ENCODE results near the gene FBLN1.
"Not testable (repeated sequence)": the region's sequence is repeated elsewhere in the genome, so short reads cannot be mapped to it uniquely, and the experiment has no call there.

The FBLN1 gene

DNA sequence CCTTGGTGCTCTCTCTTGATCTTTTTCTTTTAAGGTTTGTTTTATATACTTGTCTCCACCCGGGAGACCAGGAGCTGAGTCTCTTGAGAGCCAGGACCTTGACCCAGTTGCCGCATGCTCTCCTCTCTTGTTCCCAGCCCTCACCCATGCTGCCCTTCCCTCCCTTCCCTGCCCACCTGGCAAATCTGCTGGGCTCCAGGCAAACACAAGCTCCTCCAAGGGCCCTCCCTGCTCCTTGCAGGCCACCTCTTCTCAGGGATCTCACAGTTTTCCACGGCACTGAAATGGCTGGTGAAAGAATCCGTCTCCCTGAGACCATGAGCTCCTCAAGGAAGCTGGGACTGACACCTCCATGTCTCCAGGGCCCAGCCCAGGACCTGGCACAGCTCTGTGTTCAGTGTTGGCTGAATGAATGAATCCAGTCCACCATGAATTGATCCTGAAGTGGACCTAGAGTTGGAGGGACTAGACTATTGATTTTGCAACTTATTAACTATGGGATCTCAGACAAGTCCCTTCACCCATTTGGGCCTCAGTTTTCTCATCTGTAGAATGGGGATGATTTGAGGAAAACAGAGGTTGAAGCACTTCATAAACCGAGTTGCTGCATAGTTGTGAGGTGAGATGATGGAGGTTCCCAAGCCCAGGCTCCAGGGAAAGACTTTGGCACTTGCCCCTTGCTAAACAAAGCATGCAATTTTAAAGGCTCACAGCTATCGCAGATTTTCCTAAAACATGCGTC lies 25.1 kb upstream of the FBLN1 start:
- no peak for DNase-seq

DNA sequence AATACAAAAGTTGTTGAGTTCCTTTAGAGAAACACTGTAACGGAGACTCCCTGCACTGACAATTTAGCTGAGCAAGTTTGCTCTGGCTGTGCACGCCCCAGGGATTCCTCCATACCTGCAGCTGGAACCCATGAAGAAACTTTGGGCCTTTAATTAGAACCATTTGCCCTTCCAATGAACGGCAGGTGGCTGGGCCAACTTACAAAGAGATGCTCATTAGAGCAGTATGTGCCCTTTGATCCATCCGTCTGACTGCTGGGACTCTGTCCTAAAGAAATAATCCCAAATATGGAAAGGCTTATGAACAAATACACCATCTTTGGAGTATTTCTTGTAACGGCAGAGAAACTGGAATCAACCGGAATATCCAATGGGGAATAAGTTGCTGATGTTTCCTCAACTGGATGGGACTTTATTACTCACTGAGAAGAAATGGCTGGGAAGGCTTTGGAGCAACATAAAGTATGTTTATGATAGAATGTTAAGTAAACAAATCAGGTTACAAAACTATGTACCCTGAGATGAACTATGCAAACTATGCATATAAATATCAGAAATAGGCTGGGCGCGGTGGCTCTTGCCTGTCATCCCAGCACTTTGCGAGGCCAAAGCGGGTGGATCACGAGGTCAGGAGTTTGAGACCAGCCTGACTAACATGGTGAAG lies 24.4 kb upstream of the FBLN1 start:
- no peak for DNase-seq

DNA sequence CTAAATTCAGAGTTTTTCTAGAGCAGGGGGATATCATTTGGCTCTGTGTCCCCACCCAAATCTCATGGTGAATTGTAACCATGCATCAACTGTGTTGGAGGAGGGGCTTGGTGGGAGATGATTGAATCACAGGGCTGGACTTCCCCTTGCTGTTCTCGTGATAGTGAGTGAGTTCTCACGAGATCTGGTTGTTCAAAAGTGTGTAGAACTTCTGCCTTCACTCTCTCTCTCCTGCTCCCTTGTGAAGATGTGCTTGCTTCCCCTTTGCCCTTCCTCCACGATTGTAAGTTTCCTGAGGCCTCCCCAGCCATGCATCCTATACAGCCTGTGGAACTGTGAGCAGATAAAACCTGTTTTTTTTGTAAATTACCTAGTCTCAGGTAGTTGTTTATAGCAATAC lies 22.0 kb upstream of the FBLN1 start:
- DNase-seq = no peak

DNA sequence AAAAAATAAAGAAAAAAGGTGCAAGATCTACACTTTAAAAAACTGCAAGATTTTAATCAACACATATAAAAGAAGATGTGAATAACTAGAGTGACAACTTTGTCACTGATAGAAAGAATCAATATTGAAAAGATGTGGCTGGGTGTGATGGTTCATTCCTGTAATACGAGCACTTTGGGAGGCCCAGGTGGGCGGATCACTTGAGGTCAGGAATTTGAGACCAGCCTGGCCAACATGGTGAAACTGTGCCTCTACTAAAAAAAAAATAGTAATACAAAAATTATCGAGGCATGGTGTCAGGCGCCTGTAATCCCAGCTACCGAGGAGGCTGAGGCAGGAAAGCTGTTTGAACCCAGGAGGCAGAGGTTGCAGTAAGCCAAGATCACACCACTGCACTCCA lies 21.0 kb upstream of the FBLN1 start:
- DNase-seq = peak; percentile 60

DNA sequence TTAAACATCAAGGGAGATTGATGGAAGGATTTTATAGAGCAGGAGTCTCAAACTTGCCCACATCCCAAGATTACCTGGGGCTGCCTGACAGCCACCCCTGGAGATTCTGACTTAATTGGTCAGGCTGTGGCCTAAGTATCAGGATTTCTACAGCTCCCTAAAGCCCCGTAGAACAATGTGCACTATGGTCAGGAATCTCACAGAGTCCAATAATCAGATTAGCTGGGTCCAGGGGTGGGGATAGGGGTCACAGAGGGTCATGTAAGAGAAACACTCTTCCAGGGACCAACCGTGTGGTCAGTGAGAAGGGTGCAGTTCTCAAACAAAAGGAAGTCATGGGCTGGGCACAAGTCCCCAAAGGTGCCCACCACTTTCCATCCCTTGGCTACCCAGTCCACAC lies 20.5 kb upstream of the FBLN1 start:
- DNase-seq = no peak

DNA sequence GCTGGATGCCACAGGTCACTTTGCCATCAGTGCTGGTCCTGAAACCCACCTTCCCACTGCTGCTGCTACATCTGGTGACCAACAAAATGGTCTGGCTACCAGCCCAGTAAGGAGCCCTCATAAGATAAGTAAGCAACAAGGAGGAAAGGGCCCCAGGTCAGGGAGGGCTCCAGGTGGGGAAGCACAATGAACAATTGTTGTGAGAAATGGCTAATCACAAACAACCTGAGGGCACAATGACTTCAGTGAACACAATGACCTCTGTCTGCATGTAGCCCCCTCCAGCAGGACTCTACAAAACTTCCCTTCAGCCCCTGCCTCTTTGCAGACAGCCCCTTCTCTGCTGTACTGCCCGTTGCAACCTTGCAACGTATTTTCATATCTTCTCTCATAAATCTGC lies 19.4 kb upstream of the FBLN1 start:
- DNase-seq = no peak

DNA sequence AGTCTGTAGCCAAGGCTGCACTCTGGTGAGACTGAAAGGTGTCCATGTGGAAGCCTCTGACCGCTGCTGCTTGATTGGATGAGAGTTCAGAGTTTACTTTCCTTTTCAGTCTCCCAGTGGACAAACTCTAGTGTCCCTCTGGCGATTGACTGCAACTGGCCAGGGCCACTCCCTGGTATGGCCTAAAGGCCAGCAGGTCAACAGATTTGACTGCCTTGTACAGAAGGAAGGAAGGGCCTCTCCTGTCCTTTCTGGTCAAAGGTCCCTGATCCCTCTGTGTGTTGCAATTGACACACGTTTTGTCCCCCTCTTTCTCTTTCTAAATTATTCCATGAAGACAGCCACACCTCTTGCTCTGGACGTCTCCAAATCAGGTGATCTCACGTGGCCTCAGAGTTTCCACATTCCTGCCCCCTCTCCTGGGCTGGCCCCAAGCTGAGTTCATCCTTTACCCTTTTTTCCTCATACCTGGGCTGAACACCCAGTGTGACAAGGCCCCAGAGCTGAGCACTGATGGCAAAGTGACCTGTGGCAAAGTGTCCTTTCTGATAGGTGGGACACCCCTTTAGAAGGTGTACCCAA lies 18.7 kb upstream of the FBLN1 start:
- DNase-seq = no peak

DNA sequence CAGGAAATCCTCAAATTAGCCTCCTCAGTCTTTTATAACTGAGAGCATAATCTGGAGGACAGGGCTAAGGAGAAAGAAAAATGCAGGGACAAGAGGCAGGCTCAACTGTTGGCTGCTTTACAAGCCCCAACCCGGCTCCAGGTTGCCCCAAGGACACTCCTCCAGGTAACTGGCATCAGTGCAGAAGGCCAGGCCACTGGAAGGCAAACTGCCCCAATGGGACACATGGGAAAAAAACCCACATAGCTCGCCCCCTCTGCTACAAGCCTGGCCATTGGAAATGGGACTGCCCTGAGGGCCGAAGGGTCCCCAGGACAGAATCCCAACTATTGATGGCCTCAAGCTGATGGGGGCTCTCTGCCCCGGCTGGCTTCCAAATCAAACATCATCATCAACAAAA lies 17.9 kb upstream of the FBLN1 start:
- DNase-seq = no peak

DNA sequence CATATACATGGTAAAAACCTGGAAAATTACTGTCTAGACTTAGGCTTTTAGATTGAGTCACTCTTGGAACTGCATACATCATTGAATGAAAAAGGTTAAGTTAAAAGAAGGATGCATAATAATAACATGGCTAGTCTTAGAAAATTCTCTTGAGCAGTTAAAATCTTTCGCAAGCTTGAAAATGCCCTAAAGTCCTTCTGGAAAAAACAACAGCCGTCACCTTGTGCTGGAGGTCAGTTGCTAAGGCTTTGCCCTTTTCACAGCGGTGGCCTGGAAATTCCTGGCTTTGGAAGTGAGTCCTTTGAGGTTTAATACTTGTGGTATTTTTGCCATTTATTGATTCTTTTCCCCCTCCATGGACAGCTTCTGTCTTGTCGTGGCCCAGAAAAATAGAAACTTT lies 17.4 kb upstream of the FBLN1 start:
- no peak for DNase-seq

DNA sequence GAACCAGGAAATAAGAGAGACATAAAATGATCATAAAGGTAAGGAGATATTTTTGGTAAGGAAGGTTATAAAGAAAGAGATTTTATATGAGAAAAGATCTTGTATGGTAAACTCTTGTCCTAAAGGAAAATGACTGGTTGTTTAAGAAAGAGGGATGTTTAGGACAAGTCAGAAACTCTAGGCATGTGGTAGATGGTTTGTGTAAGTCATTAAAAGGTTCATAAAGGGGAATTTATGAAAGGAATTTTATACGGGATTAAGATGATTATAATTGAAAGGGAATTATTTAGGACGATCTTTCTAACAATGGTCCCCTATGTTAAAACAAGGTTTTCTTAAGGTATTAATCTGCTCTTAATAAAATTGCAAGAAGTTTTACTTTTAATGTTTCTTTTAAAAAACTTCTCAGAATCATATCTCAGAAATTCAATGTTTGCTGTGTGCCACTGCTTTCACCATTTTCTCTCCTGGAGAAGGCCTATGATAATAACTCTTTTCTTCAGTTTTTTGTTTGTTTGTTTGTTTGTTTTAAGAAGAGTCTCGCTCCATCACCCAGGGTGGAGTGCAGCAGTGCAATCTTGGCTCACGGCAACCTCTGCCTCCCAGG lies 13.8 kb upstream of the FBLN1 start:
- DNase-seq = no peak

DNA sequence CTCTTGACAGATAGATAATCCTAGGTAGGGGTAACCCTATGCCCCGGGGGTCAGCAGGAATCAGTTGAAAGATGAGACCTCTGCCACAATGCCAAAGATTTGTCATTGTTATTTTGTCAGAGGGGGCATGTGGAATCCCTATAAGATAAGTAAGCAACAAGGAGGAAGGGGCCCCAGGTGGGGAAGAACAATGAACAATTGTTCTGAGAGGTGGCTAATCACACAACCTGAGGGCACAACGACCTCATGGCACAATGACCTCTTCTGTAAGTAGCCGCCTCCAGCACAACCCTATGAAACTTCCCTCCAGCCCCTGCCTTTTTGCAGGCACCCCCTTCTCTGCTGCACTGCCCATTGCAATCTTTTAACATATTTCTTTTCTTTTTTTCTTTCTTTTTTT lies 11.8 kb upstream of the FBLN1 start:
- no peak for DNase-seq

DNA sequence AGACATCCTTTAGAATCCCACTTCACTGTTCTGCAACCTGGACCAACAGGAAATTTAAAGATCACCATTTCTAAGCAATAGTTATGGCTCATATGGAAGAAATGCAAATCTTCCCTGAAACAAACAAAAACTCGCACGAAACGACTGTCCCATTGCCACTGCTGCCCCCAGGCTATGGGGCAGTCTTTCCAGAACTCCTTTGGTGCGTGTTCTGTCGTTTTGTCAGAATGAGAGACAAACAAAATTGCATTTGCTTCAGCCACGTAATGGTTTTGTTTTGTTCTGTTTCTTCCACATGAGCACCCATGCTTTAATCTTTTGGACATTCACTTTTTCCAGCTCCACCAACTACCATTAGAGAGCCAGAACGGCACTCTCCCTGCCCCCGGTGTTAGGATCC lies 10.8 kb upstream of the FBLN1 start:
- no peak for DNase-seq

DNA sequence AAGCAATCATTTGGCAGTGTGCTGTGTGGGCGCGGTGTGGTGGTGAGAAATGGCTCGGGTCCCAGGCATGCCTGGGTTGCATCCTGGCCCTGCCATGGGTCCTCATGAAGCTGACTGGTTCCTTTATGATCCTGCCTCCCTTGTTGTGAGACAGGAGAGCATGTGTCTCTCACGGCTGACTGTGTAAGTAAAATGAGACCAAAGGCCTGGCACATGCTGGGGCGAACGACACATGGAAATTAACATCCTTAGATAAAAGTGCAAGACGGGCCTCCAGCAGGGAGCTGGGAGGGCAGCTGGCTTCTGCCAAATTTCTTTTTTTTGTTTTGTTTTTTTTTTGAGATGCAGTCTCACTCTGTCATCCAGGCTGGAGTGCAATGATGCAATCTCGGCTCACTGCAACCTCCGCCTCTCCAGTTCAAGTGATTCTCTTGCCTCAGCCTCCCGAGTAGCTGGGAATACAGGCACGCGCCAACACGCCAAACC lies 9.4 kb upstream of the FBLN1 start:
- DNase-seq = peak; percentile 97

DNA sequence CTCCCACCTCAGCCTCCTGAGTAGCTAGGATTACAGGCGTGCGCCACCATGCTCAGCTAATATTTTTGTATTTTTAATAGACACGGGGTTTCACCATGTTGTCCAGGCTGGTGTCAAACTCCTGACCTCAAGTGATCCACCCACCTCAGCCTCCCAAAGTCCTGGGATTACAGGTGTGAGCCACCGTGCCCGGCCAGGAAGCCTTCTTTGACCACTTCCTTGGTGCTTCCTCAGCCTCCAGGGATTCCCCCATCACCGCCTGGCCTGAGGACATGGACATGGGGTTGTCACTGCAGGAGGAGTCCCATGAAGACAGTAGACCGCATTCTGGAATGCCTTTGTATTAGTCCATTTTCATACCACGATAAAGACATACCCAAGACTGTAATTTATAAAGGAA lies 8.4 kb upstream of the FBLN1 start:
- DNase-seq = not testable (repeated sequence)

DNA sequence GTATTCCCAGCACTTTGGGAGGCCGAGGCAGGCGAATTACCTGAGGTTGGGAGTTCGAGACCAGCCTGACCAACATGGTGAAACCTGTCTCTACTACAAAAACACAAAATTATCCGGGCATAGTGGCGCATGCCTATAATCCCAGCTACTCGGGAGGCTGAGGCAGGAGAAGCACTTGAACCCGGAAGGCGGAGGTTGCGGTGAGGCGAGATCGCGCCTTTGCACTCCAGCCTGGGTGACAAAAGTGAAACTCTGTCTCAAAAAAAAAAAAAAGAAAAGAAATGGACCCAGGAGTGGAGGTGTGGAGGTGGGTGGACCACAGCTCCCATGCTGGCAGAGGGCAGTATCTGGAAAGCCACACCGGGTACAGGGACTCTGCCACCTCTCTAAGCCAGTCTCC lies 7.1 kb upstream of the FBLN1 start:
- DNase-seq = not testable (repeated sequence)

DNA sequence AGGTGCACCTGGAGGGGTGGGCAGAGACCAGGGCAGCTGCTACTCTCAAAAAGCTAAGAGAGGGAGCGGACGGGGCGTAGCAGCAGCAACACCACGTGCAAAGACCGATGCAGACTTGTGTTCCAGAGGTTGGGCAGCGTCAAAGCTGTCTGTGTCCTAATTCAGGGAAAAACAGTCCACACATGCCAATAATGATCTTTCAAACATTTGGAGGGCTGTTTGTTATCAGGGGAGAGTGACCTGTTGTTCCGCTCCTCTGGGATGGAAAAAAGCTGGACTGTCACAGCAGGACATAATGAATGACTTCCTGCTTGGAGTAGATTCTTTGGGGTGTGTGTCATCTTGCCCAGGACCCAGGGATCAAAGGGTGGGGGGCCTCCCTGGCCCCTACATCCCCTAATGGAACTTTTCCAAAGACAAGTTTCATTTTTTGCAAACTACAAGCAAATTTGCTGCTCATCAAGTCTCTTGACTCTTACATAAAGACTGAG lies 6.2 kb upstream of the FBLN1 start:
- no peak for DNase-seq

DNA sequence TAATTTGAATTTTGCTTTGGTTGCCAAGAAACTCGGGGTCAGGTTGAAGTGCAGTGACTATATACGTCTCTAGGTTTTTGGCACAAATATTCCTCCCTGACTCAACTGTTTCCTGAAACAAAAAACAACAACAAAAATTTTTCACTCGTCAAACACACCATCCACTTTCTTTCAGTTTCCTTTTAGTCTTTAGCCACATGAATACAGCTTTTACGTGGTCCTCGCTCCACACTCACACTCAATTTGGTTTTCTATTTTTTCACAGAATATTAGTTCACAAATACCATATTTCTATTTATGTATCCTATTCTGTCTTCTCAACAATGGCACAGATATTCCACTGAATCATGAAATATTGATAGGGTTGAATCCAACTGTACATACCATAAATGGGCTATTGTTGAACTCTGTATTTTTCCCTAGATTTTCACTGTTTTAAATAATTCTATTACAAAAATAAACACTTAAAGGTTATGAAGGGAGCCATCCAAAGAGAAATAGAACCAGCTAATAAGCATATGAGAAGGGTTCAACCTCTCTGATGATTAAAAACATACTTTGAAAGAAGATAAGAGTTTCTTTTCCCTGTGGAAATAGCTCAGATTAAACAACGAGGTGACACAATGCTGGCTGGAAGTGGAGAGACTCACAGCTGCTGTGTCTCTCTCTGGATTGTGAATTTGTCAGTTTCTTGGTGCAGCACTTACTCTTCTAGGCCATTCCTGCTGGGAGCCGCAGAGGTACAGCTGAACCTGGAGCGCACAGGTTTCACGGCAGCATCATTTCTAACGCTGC lies 5.1 kb upstream of the FBLN1 start:
- DNase-seq = no peak

DNA sequence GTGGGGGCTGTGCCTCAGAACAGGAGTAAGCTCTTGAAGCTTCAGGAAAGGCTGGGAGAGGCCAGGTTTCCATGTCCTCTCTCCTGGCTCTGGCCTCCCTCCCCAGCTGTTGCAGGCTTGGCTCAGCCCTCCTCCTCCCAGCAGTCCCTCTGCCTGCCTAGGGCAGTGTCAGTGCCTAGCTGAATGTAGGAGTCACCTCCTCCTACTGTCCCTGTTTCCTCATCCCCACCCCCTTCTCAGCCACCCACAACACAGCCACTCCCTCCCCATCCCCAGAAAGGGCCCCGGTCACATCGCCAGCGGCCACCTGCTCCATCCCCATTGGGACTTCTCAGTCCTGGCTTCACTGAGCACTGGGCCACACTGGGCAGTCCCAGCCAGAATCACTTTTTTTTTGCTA lies 2.9 kb upstream of the FBLN1 start:
- DNase-seq = peak; percentile 63

DNA sequence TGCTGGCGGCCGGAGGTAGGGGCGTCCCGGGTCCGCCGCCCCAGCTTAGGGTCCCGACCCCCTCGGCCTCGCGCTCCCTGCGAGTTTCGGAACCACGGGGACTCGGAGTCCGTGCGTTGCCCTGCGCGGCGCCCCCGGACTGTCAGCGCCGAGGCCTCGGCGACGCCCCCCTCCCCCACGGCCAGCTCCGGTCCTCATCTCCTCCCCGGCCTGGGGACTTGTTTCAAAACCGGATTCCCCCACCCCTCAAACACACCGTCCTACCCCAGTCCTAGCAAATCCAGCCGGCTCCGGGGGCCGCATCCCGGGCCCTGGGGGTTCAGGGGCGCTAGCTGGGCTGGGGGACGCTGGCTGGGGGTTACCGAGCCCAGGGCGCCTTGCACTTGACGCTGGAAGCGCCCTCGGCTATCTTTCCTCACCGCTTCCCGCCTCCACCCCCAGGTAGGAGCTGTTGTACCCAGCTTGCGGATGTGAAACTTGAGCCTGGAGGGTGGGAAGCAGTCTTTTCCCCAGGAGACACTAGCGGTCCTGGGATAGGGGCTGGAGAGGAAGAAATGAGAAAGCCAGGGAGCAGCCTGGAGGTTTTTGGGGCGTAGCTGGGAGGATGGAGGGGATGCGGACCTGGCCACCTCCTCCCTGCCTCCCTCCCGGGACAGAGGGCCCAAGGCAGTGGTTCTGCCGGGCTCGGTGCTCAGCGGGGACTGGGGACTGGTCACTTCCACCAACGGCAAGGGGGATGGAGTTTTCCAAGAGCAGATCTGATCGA lies 550 bp downstream of the FBLN1 start:
- peak; percentile 64 for DNase-seq

DNA sequence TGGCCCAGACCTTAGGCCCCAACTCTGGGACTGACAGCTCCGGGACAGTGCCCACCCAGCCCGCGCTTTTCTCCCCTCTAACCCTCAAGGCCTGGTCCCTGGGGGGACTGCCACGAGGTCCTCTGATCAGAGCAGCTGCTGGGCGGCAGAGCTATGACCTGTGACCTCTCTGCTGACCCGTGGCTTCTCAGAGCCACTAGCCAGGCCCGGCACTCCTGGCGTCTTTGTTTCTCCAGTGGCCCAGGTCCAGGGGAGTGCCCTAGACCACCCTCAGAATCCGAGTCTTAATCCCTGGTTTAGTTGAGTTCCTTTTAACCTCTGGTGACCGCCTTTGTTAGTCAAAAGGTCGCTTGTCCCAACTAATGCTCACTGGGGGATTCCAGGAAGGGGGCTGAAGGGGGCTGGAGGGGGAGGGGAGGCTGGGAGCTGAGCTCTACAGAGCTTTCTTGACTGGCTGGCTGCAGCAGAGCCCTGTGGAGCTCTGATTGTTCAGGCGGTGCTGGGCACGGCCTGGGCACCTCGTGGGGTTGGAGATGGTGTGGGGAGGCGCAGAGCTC lies 1.2 kb downstream of the FBLN1 start:
- DNase-seq = no peak

All from NCI-H2171 treated with DMSO at 0.1 percent for 48 hours (cell line).